HepG2 (cell line): Measurements from ENCODE around the gene RBM18. TPM values are rescaled to one million over a fixed set of nuclear protein-coding genes. Genes with fewer than 3 reads are reported as not detected.

Experiments
- ATAC-seq: fragments of 200-7000 bp; cut with Tn5 transposase; 3 replicates; pipeline ENCODE4 v1.9.1; 2020; ENCODE audit warnings: mild to moderate bottlenecking, moderate library complexity
- BruUV-seq: library from RNA; stranded (reverse); fragments of 400-500 nt; replicated peaks from 2 replicates; lab custom pipeline; 2021; lab: Mats Ljungman, UMichigan
- CTCF ChIA-PET: fragments of 300-600 bp; formaldehyde crosslinking; extraction: SDS; loops from one replicate; lab custom pipeline; 2021; ENCODE audit warnings: low total read pairs, inconsistent platforms, low intra/inter-chr PET ratio; lab: Yijun Ruan, JAX
- POLR2A ChIA-PET: fragments of 350-600 bp; sonication (Branson Sonifier 250); formaldehyde crosslinking; loops from one replicate; lab custom pipeline; 2020; ENCODE audit warnings: antibody characterized with exemption, inconsistent platforms; lab: Yijun Ruan, JAX
- DNase-seq: peaks from one replicate; pipeline ENCODE4 v3.0.0-alpha.2; 2015; ENCODE audit warnings: low spot score
- FAIRE-seq: peaks from 3 replicates; lab custom pipeline; 2011; peaks lifted over from hg19 to GRCh38; lab: Jason Lieb, UNC
- H2AFZ ChIP-seq: one replicate; pipeline ENCODE4 v1.6.1; 2011; ENCODE audit warnings: low read length, inconsistent platforms
- H3K27ac ChIP-seq: fragments of 300-600 bp; 3 replicates; pipeline ENCODE4 v1.8.0; 2011; ENCODE audit warnings: mixed run types, mild to moderate bottlenecking, mixed read lengths, low read length, inconsistent platforms; ENCODE audit not compliant: insufficient read depth; ENCODE audit errors: extremely low read length
- H3K27me3 ChIP-seq, 2 experiments: fragments of 200-600 bp in 1 of 2; 2 replicates in 1 of 2; 3 replicates in 1 of 2; pipeline versions ENCODE4 v1.6.0 to v1.8.0; 2011; ENCODE audit warnings: low read length in 2 of 2, mild to moderate bottlenecking in 2 of 2, moderate library complexity in 2 of 2, inconsistent platforms in 1 of 2; ENCODE audit not compliant: insufficient read depth in 2 of 2, control insufficient read depth in 1 of 2
- H3K36me3 ChIP-seq, 2 experiments: fragments of 200-600 bp in 1 of 2; replicated peaks in 1 of 2; 2 replicates in 1 of 2; 3 replicates in 1 of 2; pipeline versions ENCODE4 v1.5.1 to v1.8.0; 2011; ENCODE audit warnings: low read length in 2 of 2, inconsistent platforms in 1 of 2; ENCODE audit not compliant: insufficient read depth in 2 of 2, control insufficient read depth in 1 of 2
- H3K4me1 ChIP-seq: 2 replicates; pipeline ENCODE4 v1.5.1; 2012; ENCODE audit warnings: low read length, inconsistent platforms; ENCODE audit not compliant: insufficient read depth
- H3K4me2 ChIP-seq: 2 replicates; pipeline ENCODE4 v1.6.0; 2011; ENCODE audit warnings: low read depth, low read length, inconsistent platforms
- H3K4me3 ChIP-seq, 3 experiments: fragments of 200-600 bp in 1 of 3; sonication (generic), shearing (Covaris generic) in 1 of 3; replicated peaks in 1 of 3; 2 replicates each; pipeline ENCODE4 v1.5.1; 2011 to 2016; ENCODE audit warnings: low read length in 3 of 3, inconsistent platforms in 2 of 3, low read depth in 2 of 3, mild to moderate bottlenecking in 2 of 3, control low read depth in 1 of 3, mixed read lengths in 1 of 3; ENCODE audit not compliant: insufficient read depth in 1 of 3
- H3K79me2 ChIP-seq: one replicate; pipeline ENCODE4 v1.6.1; 2011; ENCODE audit warnings: low read length, inconsistent platforms; ENCODE audit not compliant: insufficient read depth
- H3K9ac ChIP-seq: 2 replicates; pipeline ENCODE4 v1.6.0; 2011; ENCODE audit warnings: mild to moderate bottlenecking, low read depth, low read length, inconsistent platforms; ENCODE audit not compliant: insufficient read depth
- H3K9me3 ChIP-seq: 2 replicates; pipeline ENCODE4 v1.5.1; 2012; ENCODE audit warnings: mild to moderate bottlenecking, low read length
- H4K20me1 ChIP-seq: 2 replicates; pipeline ENCODE4 v1.6.0; 2011; ENCODE audit warnings: inconsistent platforms, mild to moderate bottlenecking, low read length, moderate library complexity; ENCODE audit not compliant: insufficient read depth
- HIVEP1 ChIP-seq: sonication (generic); formaldehyde crosslinking; IDR thresholded peaks from 2 replicates; pipeline ENCODE4 v1.4.0; 2020; ENCODE audit warnings: mild to moderate bottlenecking, missing genetic modification reagents
- HOXA9 ChIP-seq: sonication (generic); formaldehyde crosslinking; IDR thresholded peaks from 2 replicates; pipeline ENCODE4 v1.8.1; 2022; ENCODE audit warnings: missing genetic modification reagents, mild to moderate bottlenecking, moderate library complexity, borderline replicate concordance
- KLF9 ChIP-seq: IDR thresholded peaks from 2 replicates; pipeline ENCODE4 v1.6.1; 2016; ENCODE audit warnings: low read depth
- NR2F2 ChIP-seq: IDR thresholded peaks from 2 replicates; pipeline ENCODE4 v1.6.1; 2012; ENCODE audit warnings: low read depth, inconsistent platforms, borderline replicate concordance
- SYNCRIP ChIP-seq: fragments of 200-400 bp; formaldehyde crosslinking; IDR thresholded peaks from 2 replicates; pipeline ENCODE4 v1.6.1; 2018; ENCODE audit warnings: mild to moderate bottlenecking, low read depth, low read length; ENCODE audit not compliant: insufficient read depth
- ZNF382 ChIP-seq: sonication (generic); formaldehyde crosslinking; IDR thresholded peaks from 2 replicates; pipeline ENCODE4 v1.5.0; 2020; ENCODE audit warnings: missing genetic modification reagents, mild to moderate bottlenecking, borderline replicate concordance
- ZNF790 ChIP-seq: sonication (generic); formaldehyde crosslinking; IDR thresholded peaks from 2 replicates; pipeline ENCODE4 v1.8.0; 2022; ENCODE audit warnings: missing genetic modification reagents, mild to moderate bottlenecking, borderline replicate concordance
- ZSCAN21 ChIP-seq: sonication (generic); formaldehyde crosslinking; IDR thresholded peaks from 2 replicates; pipeline ENCODE4 v1.8.0; 2022; ENCODE audit warnings: mild to moderate bottlenecking, missing genetic modification reagents, moderate library complexity, borderline replicate concordance
- WGBS: methylation state at CpG from one replicate; pipeline ENCODE4 v1.1.6; 2017; ENCODE audit warnings: low lambda C conversion rate; 5-methylcytosine and 5-hydroxymethylcytosine counted together
- in situ Hi-C: cut with HindIII; loops from 2 replicates; pipeline ENCODE4 v1.10.0; 2017; ENCODE audit warnings: low pct_unique_long_range_greater_than_20kb; ENCODE audit not compliant: extremely low pct_ligation_motif_present
- intact Hi-C: fragments of 100-400 bp; cut with micrococcal nuclease; formaldehyde crosslinking; loops from one replicate; pipeline ENCODE4 v1.10.0; 2022; ENCODE audit not compliant: unreplicated experiment
- polyA plus RNA-seq, 8 experiments: library from polyadenylated mRNA; depleted of rRNA in 3 of 8; stranded (reverse) in 7 of 8; unstranded in 1 of 8; fragments of >200 nt; fragmentation: Illumina TruSeq in 4 of 8; extraction: Trizol in 4 of 8; gene quantifications; 2 replicates each; pipeline versions ENCODE4 v1.2.1 to v1.2.3, GENCODE V29; 2011 to 2016; ENCODE audit warnings: low read depth in 4 of 8, missing spikeins in 1 of 8, mixed read lengths in 1 of 8; ENCODE audit not compliant: insufficient read depth in 1 of 8
- total RNA-seq, 5 experiments: library from RNA; depleted of rRNA; stranded (reverse); fragments of >200 nt; fragmentation: Illumina TruSeq; extraction: Trizol; gene quantifications; 2 replicates each; pipeline ENCODE4 v1.2.3, GENCODE V29; 2016; ENCODE audit warnings: low read depth in 1 of 5
- TF ChIP-seq, protein P1 (sequence below): sonication (generic); formaldehyde crosslinking; IDR thresholded peaks from 2 replicates; pipeline ENCODE4 v1.5.1; 2020; ENCODE audit warnings: missing genetic modification reagents, mild to moderate bottlenecking, borderline replicate concordance
- TF ChIP-seq, protein P2 (sequence below): sonication (generic); formaldehyde crosslinking; IDR thresholded peaks from 2 replicates; pipeline ENCODE4 v1.8.1; 2023; ENCODE audit warnings: mild to moderate bottlenecking, moderate library complexity, missing genetic modification reagents
- TF ChIP-seq, protein P3 (sequence below): sonication (generic); formaldehyde crosslinking; IDR thresholded peaks from 2 replicates; pipeline ENCODE4 v1.5.1; 2020; ENCODE audit warnings: missing genetic modification reagents, mild to moderate bottlenecking, borderline replicate concordance
- TF ChIP-seq, protein P4 (sequence below): sonication (generic); formaldehyde crosslinking; IDR thresholded peaks from 2 replicates; pipeline ENCODE4 v1.8.1; 2023; ENCODE audit warnings: mild to moderate bottlenecking, inconsistent platforms, moderate library complexity, missing genetic modification reagents, borderline replicate concordance
- TF ChIP-seq, protein P5 (sequence below): sonication (generic); formaldehyde crosslinking; IDR thresholded peaks from 2 replicates; pipeline ENCODE4 v1.8.0; 2022; ENCODE audit warnings: missing genetic modification reagents, low read depth, mild to moderate bottlenecking, borderline replicate concordance

Gene RBM18
- total and polyA plus RNA-seq, 2 of the 13 experiments (the other 11 are each of a cell fraction or from before 2014, with no cell fraction given): 12.6 to 16.6 TPM

DNA sequence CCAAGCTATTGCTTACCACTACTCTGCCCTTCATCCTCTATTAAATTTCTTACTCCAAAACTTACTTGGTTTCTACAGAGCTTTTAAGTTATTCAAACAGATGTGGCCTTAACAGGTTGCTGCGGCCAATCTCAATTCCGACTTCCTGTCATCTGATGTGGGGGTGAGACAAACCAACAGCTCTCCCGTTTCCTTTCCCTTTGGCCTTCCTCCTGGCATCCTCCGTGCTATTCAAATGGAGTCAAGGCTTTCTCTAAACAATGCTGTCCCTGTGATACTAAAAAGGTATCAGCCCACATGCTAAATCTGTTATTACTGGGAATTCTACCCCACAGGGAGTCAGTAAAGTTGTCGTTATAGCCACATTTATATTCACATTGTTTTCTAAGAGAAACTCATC lies 11.8 kb downstream of the RBM18 start:
- Histone ChIP-seq H3K36me3 (peaks cover 11 to 48% of the 10 kb centered on the region in 2 experiments), H3K27me3 (no peaks in the 10 kb centered on the region), H3K9ac (no peak overlapping the region), H3K9me3 (no peaks in the 10 kb centered on the region), H3K79me2 (peaks cover 4% of the 10 kb centered on the region), H3K27ac (no peak overlapping the region), H4K20me1 (no peaks in the 10 kb centered on the region), H3K4me1 (no peaks in the 10 kb centered on the region), H2AFZ (no peak overlapping the region), H3K4me2 (no peak overlapping the region), H3K4me3 (no peak overlapping the region)
- POLR2A ChIA-PET: interaction anchor here (1.6 kb wide), 1 partner anchor 12 kb away, joined by 4 read pairs; the partner anchor contains the start of genes MRRF and RBM18
- no peak for ATAC-seq
- TF ChIP-seq ZNF790 (no peak), NR2F2 (no peak), SYNCRIP (no peak), HIVEP1 (CRISPR knock-in tag) (no peak), KLF9 (no peak), HOXA9 (CRISPR knock-in tag) (no peak), ZSCAN21 (CRISPR knock-in tag) (no peak), ZNF382 (CRISPR knock-in tag) (no peak)
- TF ChIP-seq, protein P1, sequence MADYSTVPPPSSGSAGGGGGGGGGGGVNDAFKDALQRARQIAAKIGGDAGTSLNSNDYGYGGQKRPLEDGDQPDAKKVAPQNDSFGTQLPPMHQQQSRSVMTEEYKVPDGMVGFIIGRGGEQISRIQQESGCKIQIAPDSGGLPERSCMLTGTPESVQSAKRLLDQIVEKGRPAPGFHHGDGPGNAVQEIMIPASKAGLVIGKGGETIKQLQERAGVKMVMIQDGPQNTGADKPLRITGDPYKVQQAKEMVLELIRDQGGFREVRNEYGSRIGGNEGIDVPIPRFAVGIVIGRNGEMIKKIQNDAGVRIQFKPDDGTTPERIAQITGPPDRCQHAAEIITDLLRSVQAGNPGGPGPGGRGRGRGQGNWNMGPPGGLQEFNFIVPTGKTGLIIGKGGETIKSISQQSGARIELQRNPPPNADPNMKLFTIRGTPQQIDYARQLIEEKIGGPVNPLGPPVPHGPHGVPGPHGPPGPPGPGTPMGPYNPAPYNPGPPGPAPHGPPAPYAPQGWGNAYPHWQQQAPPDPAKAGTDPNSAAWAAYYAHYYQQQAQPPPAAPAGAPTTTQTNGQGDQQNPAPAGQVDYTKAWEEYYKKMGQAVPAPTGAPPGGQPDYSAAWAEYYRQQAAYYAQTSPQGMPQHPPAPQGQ (CRISPR knock-in tag): no peak
- TF ChIP-seq, protein P2, sequence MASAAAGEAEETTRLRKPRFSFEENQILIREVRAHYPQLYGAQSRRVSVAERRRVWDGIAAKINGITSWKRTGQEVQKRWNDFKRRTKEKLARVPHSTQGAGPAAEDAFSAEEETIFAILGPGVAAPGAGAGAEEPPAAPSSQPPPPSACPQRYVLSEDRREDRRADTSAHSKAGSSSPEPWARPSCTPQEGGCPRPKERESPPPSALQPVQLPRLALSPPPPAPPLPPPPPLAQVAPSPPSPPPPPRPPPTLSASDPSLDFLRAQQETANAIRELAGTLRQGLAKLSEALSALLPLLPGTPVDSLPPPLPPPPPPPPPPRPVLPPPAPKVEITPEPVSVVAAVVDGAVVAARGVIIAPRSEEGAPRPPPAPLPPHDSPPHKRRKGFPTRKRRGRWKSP (CRISPR knock-in tag): no peak
- TF ChIP-seq, protein P3, sequence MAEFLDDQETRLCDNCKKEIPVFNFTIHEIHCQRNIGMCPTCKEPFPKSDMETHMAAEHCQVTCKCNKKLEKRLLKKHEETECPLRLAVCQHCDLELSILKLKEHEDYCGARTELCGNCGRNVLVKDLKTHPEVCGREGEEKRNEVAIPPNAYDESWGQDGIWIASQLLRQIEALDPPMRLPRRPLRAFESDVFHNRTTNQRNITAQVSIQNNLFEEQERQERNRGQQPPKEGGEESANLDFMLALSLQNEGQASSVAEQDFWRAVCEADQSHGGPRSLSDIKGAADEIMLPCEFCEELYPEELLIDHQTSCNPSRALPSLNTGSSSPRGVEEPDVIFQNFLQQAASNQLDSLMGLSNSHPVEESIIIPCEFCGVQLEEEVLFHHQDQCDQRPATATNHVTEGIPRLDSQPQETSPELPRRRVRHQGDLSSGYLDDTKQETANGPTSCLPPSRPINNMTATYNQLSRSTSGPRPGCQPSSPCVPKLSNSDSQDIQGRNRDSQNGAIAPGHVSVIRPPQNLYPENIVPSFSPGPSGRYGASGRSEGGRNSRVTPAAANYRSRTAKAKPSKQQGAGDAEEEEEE (CRISPR knock-in tag): no peak
- TF ChIP-seq, protein P4, sequence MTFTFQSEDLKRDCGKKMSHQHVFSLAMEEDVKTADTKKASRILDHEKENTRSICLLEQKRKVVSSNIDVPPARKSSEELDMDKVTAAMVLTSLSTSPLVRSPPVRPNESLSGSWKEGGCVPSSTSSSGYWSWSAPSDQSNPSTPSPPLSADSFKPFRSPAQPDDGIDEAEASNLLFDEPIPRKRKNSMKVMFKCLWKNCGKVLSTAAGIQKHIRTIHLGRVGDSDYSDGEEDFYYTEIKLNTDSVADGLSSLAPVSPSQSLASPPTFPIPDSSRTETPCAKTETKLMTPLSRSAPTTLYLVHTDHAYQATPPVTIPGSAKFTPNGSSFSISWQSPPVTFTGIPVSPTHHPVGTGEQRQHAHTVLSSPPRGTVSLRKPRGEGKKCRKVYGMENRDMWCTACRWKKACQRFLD (CRISPR knock-in tag): no peak
- TF ChIP-seq, protein P5, sequence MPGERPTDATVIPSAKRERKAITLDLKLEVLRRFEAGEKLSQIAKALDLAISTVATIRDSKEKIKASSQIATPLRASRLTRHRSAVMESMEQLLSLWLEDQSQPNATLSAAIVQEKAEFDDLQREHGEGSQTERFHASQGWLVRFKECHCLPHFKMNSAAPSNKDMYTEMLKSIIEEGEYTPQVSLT (CRISPR knock-in tag): no peak
- no peak for DNase-seq
- in situ Hi-C loops: no loop called here
- intact Hi-C loops: no loop called here
- WGBS: 95% methylated on average over 5 of the region's 5 CpGs
- CTCF ChIA-PET: no interaction called here
- no TSS peak for BruUV-seq
- FAIRE-seq: no peak
